Gastroesophageal sphincter (tissue), 3 donors: Measurements from ENCODE around the gene PAQR9.

Source experiments
- POLR2A ChIP-seq, 2 donors: fragments of 450-650 bp; IDR thresholded peaks; one replicate each; pipeline ENCODE4 v1.6.1; 2017; ENCODE audit warnings: antibody characterized with exemption in 2 of 2, mild to moderate bottlenecking in 2 of 2, moderate library complexity in 1 of 2
- POLR2AphosphoS5 ChIP-seq: sonication (generic); formaldehyde crosslinking; IDR thresholded peaks from one replicate; pipeline ENCODE4 v1.6.1; 2017; ENCODE audit warnings: antibody characterized with exemption
- TF ChIP-seq, protein P1 (sequence below), 4 experiments: fragments of 200-600 bp in 2 of 4; fragments of 450-650 bp in 2 of 4; sonication (generic) in 1 of 4; IDR thresholded peaks; one replicate each; pipeline ENCODE4 v1.5.1; 2017 to 2019; ENCODE audit warnings: antibody characterized with exemption in 4 of 4, mild to moderate bottlenecking in 2 of 4, moderate library complexity in 2 of 4

DNA sequence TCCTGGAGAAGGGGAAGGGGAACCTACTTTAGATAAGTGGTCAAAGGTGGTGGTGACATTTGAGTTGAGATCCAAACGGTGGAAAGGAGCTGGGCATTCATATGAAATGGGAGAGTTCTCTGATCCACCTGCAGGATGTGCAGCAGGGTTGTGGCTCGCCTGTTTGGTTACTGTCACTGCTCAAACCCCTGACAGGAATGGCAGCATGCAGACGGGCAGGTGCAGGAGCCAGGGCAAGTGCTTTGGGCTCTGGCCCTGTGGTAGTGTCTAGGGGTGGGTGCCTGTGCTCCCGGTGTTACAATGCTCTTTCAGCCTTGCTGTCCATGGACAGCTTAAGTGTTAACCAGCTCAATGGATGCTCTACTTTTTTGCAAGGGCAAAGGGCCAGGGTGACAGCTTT lies 18.5 kb downstream of the PAQR9 start:
- TF ChIP-seq, protein P1, sequence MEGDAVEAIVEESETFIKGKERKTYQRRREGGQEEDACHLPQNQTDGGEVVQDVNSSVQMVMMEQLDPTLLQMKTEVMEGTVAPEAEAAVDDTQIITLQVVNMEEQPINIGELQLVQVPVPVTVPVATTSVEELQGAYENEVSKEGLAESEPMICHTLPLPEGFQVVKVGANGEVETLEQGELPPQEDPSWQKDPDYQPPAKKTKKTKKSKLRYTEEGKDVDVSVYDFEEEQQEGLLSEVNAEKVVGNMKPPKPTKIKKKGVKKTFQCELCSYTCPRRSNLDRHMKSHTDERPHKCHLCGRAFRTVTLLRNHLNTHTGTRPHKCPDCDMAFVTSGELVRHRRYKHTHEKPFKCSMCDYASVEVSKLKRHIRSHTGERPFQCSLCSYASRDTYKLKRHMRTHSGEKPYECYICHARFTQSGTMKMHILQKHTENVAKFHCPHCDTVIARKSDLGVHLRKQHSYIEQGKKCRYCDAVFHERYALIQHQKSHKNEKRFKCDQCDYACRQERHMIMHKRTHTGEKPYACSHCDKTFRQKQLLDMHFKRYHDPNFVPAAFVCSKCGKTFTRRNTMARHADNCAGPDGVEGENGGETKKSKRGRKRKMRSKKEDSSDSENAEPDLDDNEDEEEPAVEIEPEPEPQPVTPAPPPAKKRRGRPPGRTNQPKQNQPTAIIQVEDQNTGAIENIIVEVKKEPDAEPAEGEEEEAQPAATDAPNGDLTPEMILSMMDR (IDR thresholded peaks at IDR 0.05), result no peak
- TF ChIP-seq POLR2A (IDR thresholded peaks at IDR 0.05) (no peak), POLR2AphosphoS5 (no peak)
